Measurements from ENCODE around the gene C20orf202. TPM values are rescaled to one million over a fixed set of nuclear protein-coding genes. Genes with fewer than 3 reads are reported as not detected.
"Not testable (repeated sequence)": the region's sequence is repeated elsewhere in the genome, so short reads cannot be mapped to it uniquely, and the experiment has no call there.

Gene C20orf202
- polyA plus RNA-seq, 3 donors, result 0.37 to 0.58 (median 0.49) TPM

GRCh38 chr20:1242530-1242929, 39.3 kb downstream of the C20orf202 start:
- no peak for DNase-seq (ENCODE audit: low read depth in 3 of 3, low spot score in 2 of 3)

- DNase-seq (ENCODE audit: low read depth in 3 of 3, low spot score in 2 of 3), result no peak
Measured at GRCh38 chr20:1245578-1245977, 42.3 kb downstream of the C20orf202 start.

- no peak for DNase-seq (ENCODE audit: low read depth in 3 of 3, low spot score in 2 of 3)
Measured at GRCh38 chr20:1247689-1248088, 44.4 kb downstream of the C20orf202 start.

- not testable (repeated sequence) for DNase-seq (ENCODE audit: low read depth in 3 of 3, low spot score in 2 of 3)
Measured at GRCh38 chr20:1250282-1250681, 47.0 kb downstream of the C20orf202 start.

- DNase-seq (ENCODE audit: low read depth in 3 of 3, low spot score in 2 of 3), result no peak
Measured at GRCh38 chr20:1252416-1252815, 49.2 kb downstream of the C20orf202 start.

- DNase-seq (ENCODE audit: low read depth in 3 of 3, low spot score in 2 of 3), result no peak
Measured at GRCh38 chr20:1254254-1254653, 51.0 kb downstream of the C20orf202 start.

GRCh38 chr20:1255675-1256074, 52.4 kb downstream of the C20orf202 start:
- DNase-seq (ENCODE audit: low read depth in 3 of 3, low spot score in 2 of 3), result no peak

Other genes with a start within 250 kb of the C20orf202 start
- gene RSPO4, start 201.1 kb upstream of the C20orf202 start, polyA plus RNA-seq (ENCODE audit: insufficient read length in 3 of 3), result 1 to 10 TPM; 1.0 to 1.1 (median 1.1) TPM
- 100 to 1,000 TPM; 117 to 136 (median 119) TPM for gene PSMF1, start 84.9 kb upstream of the C20orf202 start, polyA plus RNA-seq (ENCODE audit: insufficient read length in 3 of 3)
- 1 to 10 TPM; 2.0 to 2.6 (median 2.1) TPM for gene TMEM74B, start 18.5 kb upstream of the C20orf202 start, polyA plus RNA-seq (ENCODE audit: insufficient read length in 3 of 3)
- gene RAD21L1, start 22.6 kb downstream of the C20orf202 start, polyA plus RNA-seq (ENCODE audit: insufficient read length in 3 of 3), result not detected
- gene SNPH, start 62.8 kb downstream of the C20orf202 start, polyA plus RNA-seq (ENCODE audit: insufficient read length in 3 of 3), result 1 to 10 TPM; 1.8 to 3.1 (median 2.2) TPM
- 1 to 10 TPM; 2.2 to 2.4 (median 2.2) TPM for gene SDCBP2, start 125.7 kb downstream of the C20orf202 start, polyA plus RNA-seq (ENCODE audit: insufficient read length in 3 of 3)
- 100 to 1,000 TPM; 388 to 407 (median 406) TPM for gene FKBP1A, start 189.6 kb downstream of the C20orf202 start, polyA plus RNA-seq (ENCODE audit: insufficient read length in 3 of 3)

Data from right renal cortex interstitium (tissue), 3 donors.